ENCODE measurements around the gene MRPL20.

MRPL20 gene

DNA sequence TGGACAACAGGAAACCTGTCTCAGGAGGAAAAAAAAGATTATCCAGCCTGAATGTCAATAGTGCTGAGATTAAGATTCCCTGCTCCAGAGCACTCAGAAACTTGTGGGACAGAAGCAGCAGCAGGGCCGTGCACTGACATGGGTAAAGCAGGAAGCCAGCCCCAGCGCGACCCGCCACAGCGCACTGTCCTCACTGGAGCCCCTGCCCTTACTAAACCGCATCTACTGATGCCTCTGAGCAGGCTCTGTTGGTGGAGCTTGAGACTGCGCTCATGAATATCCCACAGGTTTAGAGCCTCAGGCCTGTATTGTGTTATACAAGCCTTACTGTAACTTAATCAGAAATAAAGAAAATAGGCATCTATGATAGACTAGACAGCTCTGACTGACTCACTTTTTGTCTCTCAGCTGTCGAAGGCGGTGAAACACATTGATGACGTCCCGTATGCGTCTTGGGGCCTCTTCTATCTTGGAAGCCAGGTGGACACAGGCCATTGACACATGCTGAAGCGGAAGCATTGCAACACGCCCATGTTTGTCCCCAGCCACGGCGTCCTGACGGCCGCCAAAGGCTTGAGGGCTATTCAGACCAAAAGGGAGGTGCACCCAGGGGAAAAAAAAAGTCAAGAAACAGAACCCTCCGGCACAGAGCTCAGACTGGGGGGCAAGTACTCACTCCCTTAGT, 9.1 kb downstream of the MRPL20 start:
- TF ChIP-seq, protein P1, sequence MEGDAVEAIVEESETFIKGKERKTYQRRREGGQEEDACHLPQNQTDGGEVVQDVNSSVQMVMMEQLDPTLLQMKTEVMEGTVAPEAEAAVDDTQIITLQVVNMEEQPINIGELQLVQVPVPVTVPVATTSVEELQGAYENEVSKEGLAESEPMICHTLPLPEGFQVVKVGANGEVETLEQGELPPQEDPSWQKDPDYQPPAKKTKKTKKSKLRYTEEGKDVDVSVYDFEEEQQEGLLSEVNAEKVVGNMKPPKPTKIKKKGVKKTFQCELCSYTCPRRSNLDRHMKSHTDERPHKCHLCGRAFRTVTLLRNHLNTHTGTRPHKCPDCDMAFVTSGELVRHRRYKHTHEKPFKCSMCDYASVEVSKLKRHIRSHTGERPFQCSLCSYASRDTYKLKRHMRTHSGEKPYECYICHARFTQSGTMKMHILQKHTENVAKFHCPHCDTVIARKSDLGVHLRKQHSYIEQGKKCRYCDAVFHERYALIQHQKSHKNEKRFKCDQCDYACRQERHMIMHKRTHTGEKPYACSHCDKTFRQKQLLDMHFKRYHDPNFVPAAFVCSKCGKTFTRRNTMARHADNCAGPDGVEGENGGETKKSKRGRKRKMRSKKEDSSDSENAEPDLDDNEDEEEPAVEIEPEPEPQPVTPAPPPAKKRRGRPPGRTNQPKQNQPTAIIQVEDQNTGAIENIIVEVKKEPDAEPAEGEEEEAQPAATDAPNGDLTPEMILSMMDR (conservative IDR thresholded peaks at IDR 0.05; ENCODE audit: low read depth, low read length) = no peak
- peak overlapping the region; percentile 91 for H3K4me3 ChIP-seq (ENCODE audit: low read length)
- no peak for DNase-seq (ENCODE audit: low read depth)

DNA sequence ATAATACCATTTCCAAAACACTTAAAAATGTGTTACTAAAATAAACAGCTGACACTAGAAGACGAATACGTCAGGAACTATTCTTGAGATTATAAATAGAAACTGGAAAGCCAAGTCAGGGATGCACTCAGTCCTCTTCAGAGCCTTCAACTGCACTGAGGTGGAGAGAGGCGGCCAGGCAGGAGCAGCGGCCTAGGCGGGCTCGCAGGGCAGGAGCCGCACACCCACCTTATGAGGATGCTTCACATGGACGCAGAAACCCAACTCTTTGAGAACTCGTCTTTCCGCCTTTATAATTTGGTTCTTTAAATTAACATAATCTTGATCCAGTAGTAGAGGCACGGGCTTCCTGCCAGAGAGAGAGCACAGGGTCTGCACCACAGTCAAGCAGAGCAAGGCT, 11.9 kb downstream of the MRPL20 start:
- no peak for DNase-seq (ENCODE audit: low read depth)
- TF ChIP-seq, protein P1 (conservative IDR thresholded peaks at IDR 0.05; ENCODE audit: low read depth, low read length) = no peak

DNA sequence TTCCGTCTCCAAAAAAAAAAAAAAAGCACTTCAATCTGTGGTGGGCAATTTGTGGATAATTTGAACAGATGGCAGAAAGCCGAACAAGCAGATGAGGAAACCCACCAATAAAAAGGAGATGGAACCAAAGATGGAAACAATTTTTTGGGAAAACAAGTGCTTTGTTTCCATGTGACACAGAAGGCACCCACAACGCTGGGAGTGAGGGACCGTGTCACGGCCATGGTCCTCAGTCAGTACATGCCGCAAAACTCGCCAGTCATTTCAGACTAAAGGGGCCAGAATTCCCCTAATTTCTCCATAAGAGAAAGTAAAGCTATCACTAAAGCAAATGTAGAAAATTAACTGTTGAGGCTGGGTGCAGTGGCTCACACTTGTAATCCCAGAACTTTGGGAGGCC, 13.0 kb downstream of the MRPL20 start:
- no peak overlapping the region for H3K4me3 ChIP-seq (ENCODE audit: low read length)
- TF ChIP-seq, protein P1 (conservative IDR thresholded peaks at IDR 0.05; ENCODE audit: low read depth, low read length) = no peak
- DNase-seq (ENCODE audit: low read depth) = no peak

More for the DNA sequence above, 11.9 kb downstream of the MRPL20 start:
- H3K4me3 ChIP-seq (ENCODE audit: low read length) = no peak overlapping the region

DNA sequence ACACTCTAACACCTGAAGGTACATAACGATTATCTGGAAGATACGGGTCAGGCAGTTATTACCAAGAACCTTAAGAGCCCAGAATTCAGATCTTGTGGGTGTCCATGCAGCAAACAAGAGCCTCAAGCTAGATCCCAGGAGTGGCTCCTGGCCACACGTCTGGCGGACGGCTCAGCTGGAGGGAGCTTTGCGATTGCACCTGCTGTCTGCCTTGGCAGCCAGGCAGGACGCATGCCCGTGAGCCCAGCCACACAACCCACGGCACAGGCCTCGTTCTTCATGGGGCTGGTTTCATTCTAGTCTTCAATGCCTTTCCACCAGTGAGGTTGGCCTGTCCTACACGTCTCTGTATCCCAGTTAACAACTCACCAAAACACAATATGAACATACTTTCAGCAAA, 13.7 kb downstream of the MRPL20 start:
- DNase-seq (ENCODE audit: low read depth) = no peak
- TF ChIP-seq, protein P1 (conservative IDR thresholded peaks at IDR 0.05; ENCODE audit: low read depth, low read length) = no peak
- no peak overlapping the region for H3K4me3 ChIP-seq (ENCODE audit: low read length)

DNA sequence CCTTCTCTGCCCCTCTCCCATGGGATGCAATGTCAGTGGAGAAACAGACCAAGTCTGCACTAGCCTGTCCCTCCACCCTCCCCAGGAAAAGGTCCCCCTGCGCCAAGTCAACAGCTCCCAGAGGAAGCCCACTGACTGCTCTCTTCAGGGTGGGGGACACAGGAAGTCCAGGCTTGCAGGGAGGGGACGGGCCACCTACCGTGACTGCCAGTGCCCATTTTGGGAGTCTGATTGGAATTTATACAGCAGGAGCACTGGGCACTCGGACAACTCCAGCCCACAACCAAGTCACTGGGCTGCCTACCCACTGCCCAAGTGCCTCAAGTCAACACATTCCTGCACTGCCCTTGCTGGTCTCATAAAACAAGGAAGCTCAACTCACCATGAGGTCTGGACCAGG, 14.1 kb downstream of the MRPL20 start:
- DNase-seq (ENCODE audit: low read depth) = no peak
- TF ChIP-seq, protein P1 (conservative IDR thresholded peaks at IDR 0.05; ENCODE audit: low read depth, low read length) = no peak
- no peak overlapping the region for H3K4me3 ChIP-seq (ENCODE audit: low read length)

DNA sequence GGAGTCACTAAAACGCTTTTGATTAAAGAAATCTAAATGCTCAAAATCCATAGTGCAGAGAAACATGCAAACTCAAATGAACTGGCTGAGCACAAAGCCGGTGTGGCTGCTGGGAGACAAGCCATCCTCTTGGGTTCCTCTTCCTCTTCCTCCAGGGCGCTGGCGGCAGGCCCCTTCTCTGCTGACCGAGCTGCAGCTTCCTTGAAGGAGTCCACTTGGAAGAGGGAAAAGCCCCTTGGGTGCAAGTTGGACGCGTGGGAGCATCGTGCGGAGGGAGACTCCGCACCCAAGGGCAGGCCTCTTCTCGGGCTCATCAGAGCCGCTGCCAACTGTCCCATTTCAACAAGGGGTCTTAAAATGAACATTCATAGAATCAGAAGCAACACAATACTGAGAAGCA, 15.9 kb downstream of the MRPL20 start:
- no peak overlapping the region for H3K4me3 ChIP-seq (ENCODE audit: low read length)
- DNase-seq (ENCODE audit: low read depth) = no peak
- TF ChIP-seq, protein P1 (conservative IDR thresholded peaks at IDR 0.05; ENCODE audit: low read depth, low read length) = no peak

DNA sequence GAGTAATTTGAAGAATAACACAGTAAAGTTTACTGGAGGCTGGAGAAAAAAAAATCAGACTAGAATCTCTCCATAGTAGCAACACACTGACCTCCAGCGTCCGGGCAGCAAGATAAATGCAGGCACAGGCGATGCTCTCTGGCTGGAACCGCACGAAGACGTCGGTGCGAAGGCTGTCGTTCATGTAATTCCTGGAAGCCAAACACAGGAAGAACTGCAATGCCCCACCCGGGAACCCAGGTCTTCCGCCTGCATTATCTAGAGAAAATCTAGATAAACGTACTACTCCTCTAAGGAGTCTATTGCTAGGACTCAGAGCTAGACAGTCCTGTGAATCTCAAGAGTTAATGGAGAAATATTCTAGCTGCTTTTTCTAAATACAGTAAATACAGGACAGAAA, 16.4 kb downstream of the MRPL20 start:
- TF ChIP-seq, protein P1 (conservative IDR thresholded peaks at IDR 0.05; ENCODE audit: low read depth, low read length) = no peak
- H3K4me3 ChIP-seq (ENCODE audit: low read length) = no peak overlapping the region
- DNase-seq (ENCODE audit: low read depth) = no peak

Measured in retinal pigment epithelial cell (primary cell).